IMR-90 (cell line): ENCODE measurements around the gene EIF2B4. TPM values are rescaled to one million over a fixed set of nuclear protein-coding genes. Genes with fewer than 3 reads are reported as not detected.

ENCODE experiments used
- ATAC-seq: fragments of 200-7000 bp; cut with Tn5 transposase; 2 replicates; pipeline ENCODE4 v1.9.1; 2020; ENCODE audit warnings: low read depth, mild to moderate bottlenecking, moderate library complexity
- BruUV-seq: library from RNA; stranded (reverse); fragments of 400-500 nt; replicated peaks from 2 replicates; lab custom pipeline; 2021; lab: Mats Ljungman, UMichigan
- CTCF ChIA-PET: fragments of 300-600 bp; formaldehyde crosslinking; extraction: SDS; loops from one replicate; lab custom pipeline; 2021; ENCODE audit warnings: antibody characterized with exemption; lab: Yijun Ruan, JAX
- POLR2A ChIA-PET: fragments of 300-600 bp; sonication (Branson Sonifier 250); formaldehyde crosslinking; loops from one replicate; lab custom pipeline; 2022; ENCODE audit warnings: antibody characterized with exemption; ENCODE audit not compliant: unreplicated experiment; lab: Charles Lee
- DNase-seq: peaks from one replicate; pipeline ENCODE4 v3.0.0; 2013
- H2AFZ ChIP-seq: replicated peaks from 2 replicates; pipeline ENCODE3; 2013; ENCODE audit warnings: low read length, mild to moderate bottlenecking; ENCODE audit not compliant: poor library complexity
- H2AK5ac ChIP-seq: 2 replicates; pipeline ENCODE4 v1.6.1; 2013; ENCODE audit warnings: low read depth, low read length, inconsistent platforms
- H2AK9ac ChIP-seq: replicated peaks from 2 replicates; pipeline ENCODE3; 2013; ENCODE audit warnings: mild to moderate bottlenecking, low read depth, low read length, moderate library complexity; ENCODE audit not compliant: poor library complexity
- H2BK120ac ChIP-seq: 2 replicates; pipeline ENCODE4 v1.6.1; 2013; ENCODE audit warnings: low read depth, low read length, inconsistent platforms
- H2BK15ac ChIP-seq: 3 replicates; pipeline ENCODE4 v1.6.1; 2013; ENCODE audit warnings: low read depth, low read length, inconsistent platforms
- H2BK20ac ChIP-seq: 2 replicates; pipeline ENCODE4 v1.6.1; 2013; ENCODE audit warnings: low read depth, mild to moderate bottlenecking, inconsistent platforms, low read length, moderate library complexity
- H2BK5ac ChIP-seq: 2 replicates; pipeline ENCODE4 v1.6.1; 2013; ENCODE audit warnings: mild to moderate bottlenecking, low read depth, low read length, inconsistent platforms; ENCODE audit not compliant: poor library complexity, severe bottlenecking
- H3K14ac ChIP-seq: replicated peaks from 2 replicates; pipeline ENCODE4 v1.6.1; 2013; ENCODE audit warnings: low read depth, low read length, inconsistent platforms
- H3K18ac ChIP-seq: 2 replicates; pipeline ENCODE4 v1.6.1; 2013; ENCODE audit warnings: low read depth, low read length, control low read depth
- H3K23ac ChIP-seq: 2 replicates; pipeline ENCODE4 v1.6.1; 2013; ENCODE audit warnings: low read depth, low read length, inconsistent platforms
- H3K27ac ChIP-seq: 2 replicates; pipeline ENCODE4 v1.5.1; 2013; ENCODE audit warnings: mild to moderate bottlenecking, control low read depth, low read length; ENCODE audit not compliant: insufficient read depth
- H3K27me3 ChIP-seq: 2 replicates; pipeline ENCODE4 v1.6.1; 2013; ENCODE audit warnings: low read length; ENCODE audit not compliant: control insufficient read depth, insufficient read depth
- H3K36me3 ChIP-seq: 2 replicates; pipeline ENCODE4 v1.6.1; 2013; ENCODE audit warnings: low read length, mixed read lengths; ENCODE audit not compliant: control insufficient read depth, insufficient read depth
- H3K4ac ChIP-seq: 2 replicates; pipeline ENCODE4 v1.6.1; 2013; ENCODE audit warnings: low read depth, low read length, inconsistent platforms
- H3K4me1 ChIP-seq: 2 replicates; pipeline ENCODE4 v1.6.1; 2013; ENCODE audit warnings: low read length, mixed read lengths; ENCODE audit not compliant: control insufficient read depth, insufficient read depth
- H3K4me2 ChIP-seq: 2 replicates; pipeline ENCODE4 v1.6.1; 2013; ENCODE audit warnings: low read depth, mild to moderate bottlenecking, control low read depth, low read length, moderate library complexity
- H3K4me3 ChIP-seq: 2 replicates; pipeline ENCODE4 v1.5.1; 2013; ENCODE audit warnings: low read depth, mild to moderate bottlenecking, control low read depth, low read length, moderate library complexity; ENCODE audit not compliant: insufficient read depth
- H3K56ac ChIP-seq: 2 replicates; pipeline ENCODE4 v1.6.1; 2013; ENCODE audit warnings: low read length, inconsistent platforms; ENCODE audit not compliant: insufficient read depth; ENCODE audit errors: extremely low read depth
- H3K79me1 ChIP-seq, 2 experiments: 2 replicates each; pipeline ENCODE4 v1.6.1; 2013; ENCODE audit warnings: low read length in 2 of 2, inconsistent platforms in 1 of 2, low read depth in 1 of 2
- H3K9ac ChIP-seq: 2 replicates; pipeline ENCODE4 v1.6.1; 2013; ENCODE audit warnings: low read depth, low read length, control low read depth
- H3K9me1 ChIP-seq: 2 replicates; pipeline ENCODE4 v1.6.1; 2013; ENCODE audit warnings: low read length, inconsistent platforms; ENCODE audit not compliant: insufficient read depth
- H3K9me3 ChIP-seq: 2 replicates; pipeline ENCODE4 v1.6.1; 2013; ENCODE audit warnings: low read length; ENCODE audit not compliant: control insufficient read depth, insufficient read depth
- H4K20me1 ChIP-seq: 2 replicates; pipeline ENCODE4 v1.6.1; 2013; ENCODE audit warnings: low read length, inconsistent platforms; ENCODE audit not compliant: insufficient read depth
- H4K5ac ChIP-seq: 2 replicates; pipeline ENCODE4 v1.6.1; 2013; ENCODE audit warnings: mild to moderate bottlenecking, low read depth, low read length, control low read depth
- H4K8ac ChIP-seq, 2 experiments: 2 replicates each; pipeline ENCODE4 v1.6.1; 2013; ENCODE audit warnings: low read depth in 2 of 2, low read length in 2 of 2, control low read depth in 1 of 2, inconsistent platforms in 1 of 2
- H4K91ac ChIP-seq: 2 replicates; pipeline ENCODE4 v1.6.1; 2013; ENCODE audit warnings: low read depth, low read length, inconsistent platforms; ENCODE audit not compliant: insufficient read depth
- CHD1 ChIP-seq: IDR thresholded peaks from 2 replicates; pipeline ENCODE4 v1.6.1; 2012; ENCODE audit warnings: low read depth, low read length, improper control_type of control experiment
- MAFK ChIP-seq: IDR thresholded peaks from 2 replicates; pipeline ENCODE4 v1.6.1; 2012; ENCODE audit warnings: low read depth, low read length, improper control_type of control experiment
- MAZ ChIP-seq: IDR thresholded peaks from 2 replicates; pipeline ENCODE4 v1.6.1; 2012; ENCODE audit warnings: low read depth, mild to moderate bottlenecking, low read length, improper control_type of control experiment, moderate library complexity, borderline replicate concordance
- MXI1 ChIP-seq: IDR thresholded peaks from 2 replicates; pipeline ENCODE4 v1.6.1; 2012; ENCODE audit warnings: low read depth, mild to moderate bottlenecking, low read length, moderate library complexity, borderline replicate concordance
- RAD21 ChIP-seq: IDR thresholded peaks from 2 replicates; pipeline ENCODE4 v1.6.1; 2012; ENCODE audit warnings: low read length, improper control_type of control experiment
- WGBS, 2 experiments: methylation state at CpG; one replicate each; pipeline versions ENCODE4 v1.1.5 to v1.1.7; 2013; ENCODE audit warnings: missing lambda C conversion rate in 2 of 2; ENCODE audit not compliant: insufficient read length in 1 of 2; ENCODE audit errors: extremely low coverage in 2 of 2; 5-methylcytosine and 5-hydroxymethylcytosine counted together
- dilution Hi-C: fragments of 300-500 bp; cut with HindIII; formaldehyde crosslinking; loops from one replicate; pipeline ENCODE4 v1.14.3; 2018; ENCODE audit warnings: low sequenced_read_pairs; ENCODE audit not compliant: unreplicated experiment
- in situ Hi-C: fragments of 300-500 bp; cut with MboI; formaldehyde crosslinking; loops from 3 replicates; pipeline ENCODE4 v1.14.3; 2019; ENCODE audit warnings: low sequenced_read_pairs, inconsistent platforms, mixed read lengths
- intact Hi-C: fragments of 100-400 bp; cut with micrococcal nuclease; formaldehyde crosslinking; loops from 2 replicates; pipeline ENCODE4 v1.10.0; 2022
- polyA plus RNA-seq, 3 experiments: library from polyadenylated mRNA; depleted of rRNA; stranded (reverse); fragments of >200 nt; gene quantifications; 2 replicates each; pipeline ENCODE4 v1.2.3, GENCODE V29; 2012; ENCODE audit warnings: low replicate concordance in 1 of 3
- total RNA-seq: library from RNA; depleted of rRNA; stranded (reverse); fragments of >200 nt; gene quantifications from 2 replicates; pipeline ENCODE4 v1.2.3, GENCODE V29; 2012

The EIF2B4 gene
- total and polyA plus RNA-seq, 2 of the 4 experiments (the other 2 are of a cell fraction), result 40.3 to 47.9 TPM

GRCh38 chr2:27381577-27382181, 11.5 kb upstream of the EIF2B4 start:
- CTCF ChIA-PET, result no interaction called here
- Histone ChIP-seq H3K4me2 (no peak overlapping the region), H2AFZ (peak overlapping the region; percentile 95), H3K9ac (no peak overlapping the region), H2BK20ac (no peak overlapping the region), H3K14ac (no peak overlapping the region), H3K56ac (no peak overlapping the region), H4K20me1 (peaks cover 10% of the 10 kb centered on the region; the same call in 1 of the 2 replicates), H3K9me1 (peaks cover 6% of the 10 kb centered on the region; the same call in 1 of the 2 replicates), H3K4me1 (peaks cover 6% of the 10 kb centered on the region), H3K4me3 (no peak overlapping the region), H3K23ac (no peak overlapping the region), H3K27ac (no peak overlapping the region), H2AK9ac (peak overlapping the region; percentile 80), H4K5ac (peak overlapping the region; percentile 96; the same call in 1 of the 2 replicates), H3K36me3 (peaks cover 53% of the 10 kb centered on the region), H2AK5ac (peak overlapping the region; percentile 87; the same call in 1 of the 2 replicates), H4K8ac (peak overlapping the region; percentile 96 to 97; a peak in 3 of 4 replicates), H3K27me3 (no peaks in the 10 kb centered on the region), H4K91ac (no peak overlapping the region), H2BK5ac (no peak overlapping the region), H3K9me3 (no peaks in the 10 kb centered on the region), H2BK120ac (no peak overlapping the region), H3K18ac (no peak overlapping the region), H3K4ac (no peak overlapping the region; the same call in 1 of the 2 replicates), H2BK15ac (no peak overlapping the region), H3K79me1 (peaks cover 19 to 41% of the 10 kb centered on the region in 2 experiments)
- POLR2A ChIA-PET, result no interaction called here
- in situ Hi-C loops (no loop called here), dilution Hi-C loops (no loop called here), intact Hi-C loops (no loop called here)
- WGBS, 2 experiments, result 86% methylated on average over 1 of the region's 10 CpGs; no CpG with 5 or more reads in 1 of the 2 experiments
- TF ChIP-seq CHD1 (no peak), MXI1 (no peak), RAD21 (no peak), MAFK (0 out of 2 replicates have a peak, but pooled peaks have one; percentile 19), MAZ (no peak)
- ATAC-seq (no peak), DNase-seq (no peak)
- BruUV-seq, result TSS peak; percentile 86
